AG10803 (cell line): ENCODE measurements around the gene ARHGAP42.

Experiments used
- DNase-seq: peaks from one replicate; pipeline ENCODE4 v3.0.0; 2010; ENCODE audit warnings: low read depth
- H3K4me3 ChIP-seq: 2 replicates; pipeline ENCODE4 v1.5.1; 2011; ENCODE audit warnings: mild to moderate bottlenecking, low read length, control low read depth
- TF ChIP-seq, protein P1 (sequence below): conservative IDR thresholded peaks from 2 replicates; pipeline ENCODE4 v1.5.1; 2011; ENCODE audit warnings: mild to moderate bottlenecking, low read length, control low read depth, inconsistent platforms

The ARHGAP42 gene

DNA sequence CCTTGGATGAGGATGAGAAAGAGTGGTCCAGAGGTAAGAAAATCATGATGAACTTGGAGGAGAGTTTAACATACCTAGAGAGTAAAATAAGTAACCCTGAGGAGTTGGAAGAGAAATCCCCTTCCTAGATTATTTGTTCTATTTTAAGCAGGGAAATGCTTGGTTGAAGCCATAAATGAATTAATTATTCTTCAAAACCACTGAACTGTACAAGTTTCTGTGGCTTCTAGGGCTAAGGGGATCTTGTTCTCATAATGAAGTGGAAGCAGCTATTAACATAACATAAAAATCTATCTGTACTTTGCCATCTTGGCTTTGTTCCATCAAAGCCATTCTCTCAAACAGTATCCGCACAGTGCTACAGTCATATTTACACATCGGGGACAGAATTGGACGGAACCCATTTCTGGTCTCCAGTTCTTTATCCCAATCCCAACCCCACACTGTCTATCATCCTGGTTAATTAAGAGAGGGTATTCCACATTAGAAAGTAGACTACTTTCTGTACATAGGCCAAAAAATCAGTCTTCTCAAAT is 14.5 kb upstream of the ARHGAP42 start:
- TF ChIP-seq, protein P1, sequence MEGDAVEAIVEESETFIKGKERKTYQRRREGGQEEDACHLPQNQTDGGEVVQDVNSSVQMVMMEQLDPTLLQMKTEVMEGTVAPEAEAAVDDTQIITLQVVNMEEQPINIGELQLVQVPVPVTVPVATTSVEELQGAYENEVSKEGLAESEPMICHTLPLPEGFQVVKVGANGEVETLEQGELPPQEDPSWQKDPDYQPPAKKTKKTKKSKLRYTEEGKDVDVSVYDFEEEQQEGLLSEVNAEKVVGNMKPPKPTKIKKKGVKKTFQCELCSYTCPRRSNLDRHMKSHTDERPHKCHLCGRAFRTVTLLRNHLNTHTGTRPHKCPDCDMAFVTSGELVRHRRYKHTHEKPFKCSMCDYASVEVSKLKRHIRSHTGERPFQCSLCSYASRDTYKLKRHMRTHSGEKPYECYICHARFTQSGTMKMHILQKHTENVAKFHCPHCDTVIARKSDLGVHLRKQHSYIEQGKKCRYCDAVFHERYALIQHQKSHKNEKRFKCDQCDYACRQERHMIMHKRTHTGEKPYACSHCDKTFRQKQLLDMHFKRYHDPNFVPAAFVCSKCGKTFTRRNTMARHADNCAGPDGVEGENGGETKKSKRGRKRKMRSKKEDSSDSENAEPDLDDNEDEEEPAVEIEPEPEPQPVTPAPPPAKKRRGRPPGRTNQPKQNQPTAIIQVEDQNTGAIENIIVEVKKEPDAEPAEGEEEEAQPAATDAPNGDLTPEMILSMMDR, result no peak
- DNase-seq, result no peak
- no peak overlapping the region for H3K4me3 ChIP-seq

DNA sequence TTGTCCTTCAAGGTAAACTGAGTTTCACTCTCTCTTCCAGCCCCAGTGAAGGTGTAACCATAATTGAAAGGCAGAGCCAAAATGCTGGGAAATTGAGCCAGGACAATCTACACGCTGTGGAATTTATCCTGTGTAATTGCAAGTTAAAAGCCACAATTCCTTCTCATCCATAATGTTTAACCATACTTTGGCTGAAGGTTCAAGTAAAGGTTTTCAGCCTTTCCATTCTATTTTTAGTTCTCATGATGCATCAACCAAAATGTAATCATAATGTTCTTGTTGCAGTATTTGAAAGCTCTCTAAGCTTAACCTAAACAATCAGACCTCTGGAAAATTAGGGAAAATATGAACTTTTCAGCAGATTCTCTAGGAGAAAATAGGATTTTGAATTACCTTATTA is 14.0 kb upstream of the ARHGAP42 start:
- no peak for DNase-seq
- no peak overlapping the region for H3K4me3 ChIP-seq
- TF ChIP-seq, protein P1, result no peak

DNA sequence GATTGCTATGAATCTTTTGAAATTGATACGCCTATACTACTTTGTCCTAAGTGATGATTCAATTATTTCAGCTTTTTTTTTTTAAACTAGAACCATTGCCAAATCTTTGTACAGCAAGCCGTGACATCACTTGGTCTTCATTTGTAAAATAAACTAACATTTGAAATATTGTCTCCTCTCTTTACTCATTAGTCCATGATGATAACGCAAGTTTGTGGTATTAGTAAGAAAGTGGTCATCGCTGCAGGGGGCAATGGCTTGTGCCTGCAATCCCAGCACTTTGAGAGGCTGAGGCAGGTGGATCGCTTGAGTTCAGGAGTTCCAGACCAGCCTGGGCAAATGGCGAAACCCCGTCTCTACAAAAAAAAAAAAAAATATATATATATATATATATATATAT is 12.9 kb upstream of the ARHGAP42 start:
- no peak for DNase-seq
- H3K4me3 ChIP-seq, result no peak overlapping the region
- TF ChIP-seq, protein P1, result no peak

DNA sequence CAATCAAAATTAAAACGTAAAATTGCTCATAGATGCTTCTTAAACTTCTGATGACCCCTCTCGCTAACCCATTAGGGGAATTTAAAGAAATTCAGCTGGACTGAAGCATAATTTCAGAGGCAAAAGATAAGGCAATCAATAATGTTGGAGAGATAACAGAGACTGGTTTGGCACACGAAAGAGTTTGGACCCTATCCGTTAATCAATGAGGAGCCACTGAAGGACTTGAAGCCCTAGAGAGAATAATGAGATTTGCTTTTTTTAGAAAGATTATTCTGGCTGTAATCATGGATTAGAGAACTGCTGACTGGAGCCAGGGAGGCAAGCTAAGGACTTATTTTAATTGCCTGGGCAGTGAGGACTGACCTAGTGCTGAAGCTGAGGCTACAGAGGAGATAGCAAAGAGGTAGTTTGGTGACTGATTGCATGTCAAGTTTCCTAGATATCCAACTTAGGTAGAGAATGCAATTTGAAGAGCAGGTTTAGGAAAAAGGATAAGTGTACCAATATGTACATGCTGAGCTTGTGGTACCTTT is 11.9 kb upstream of the ARHGAP42 start:
- TF ChIP-seq, protein P1, result no peak
- no peak overlapping the region for H3K4me3 ChIP-seq
- no peak for DNase-seq

DNA sequence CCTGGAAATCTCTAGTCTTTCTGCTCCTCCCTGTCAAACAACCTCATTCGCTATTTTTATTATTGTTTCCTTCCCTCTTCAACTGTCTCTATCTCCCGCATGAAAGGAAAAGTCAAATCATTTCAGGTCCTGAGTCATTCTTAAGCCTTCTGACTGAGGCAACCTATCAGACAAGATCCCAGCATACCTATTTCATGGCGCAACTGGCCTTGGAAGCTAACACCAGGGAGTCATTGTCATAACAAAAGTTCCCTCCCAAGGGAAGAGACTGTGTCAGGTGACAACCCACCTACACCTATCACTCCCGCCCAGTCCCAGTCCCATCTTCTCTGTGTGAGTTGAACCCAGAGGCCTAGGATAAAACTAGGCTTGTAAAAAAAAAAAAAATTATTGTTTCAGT is 10.2 kb upstream of the ARHGAP42 start:
- TF ChIP-seq, protein P1, result no peak
- DNase-seq, result no peak
- H3K4me3 ChIP-seq, result no peak overlapping the region

DNA sequence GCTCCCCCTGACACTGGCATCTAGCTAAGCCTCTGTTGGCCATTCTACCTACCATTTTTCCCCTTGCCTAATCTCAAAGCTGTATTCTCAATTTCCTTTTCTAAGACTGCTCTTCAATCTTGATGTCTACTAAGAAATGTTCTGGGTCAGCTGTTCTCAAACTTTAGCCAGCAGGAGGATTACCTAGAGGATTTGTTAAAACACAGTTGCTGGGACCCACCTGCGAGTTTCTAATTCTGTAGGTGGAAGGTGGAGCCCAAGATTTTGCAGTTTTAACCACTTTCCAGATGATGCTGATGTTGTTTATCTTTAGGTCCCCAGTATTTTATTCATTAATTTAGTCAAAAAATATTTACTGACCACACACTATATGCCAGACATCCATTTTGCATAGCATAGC is 9.3 kb upstream of the ARHGAP42 start:
- no peak overlapping the region for H3K4me3 ChIP-seq
- no peak for DNase-seq
- TF ChIP-seq, protein P1, result no peak

DNA sequence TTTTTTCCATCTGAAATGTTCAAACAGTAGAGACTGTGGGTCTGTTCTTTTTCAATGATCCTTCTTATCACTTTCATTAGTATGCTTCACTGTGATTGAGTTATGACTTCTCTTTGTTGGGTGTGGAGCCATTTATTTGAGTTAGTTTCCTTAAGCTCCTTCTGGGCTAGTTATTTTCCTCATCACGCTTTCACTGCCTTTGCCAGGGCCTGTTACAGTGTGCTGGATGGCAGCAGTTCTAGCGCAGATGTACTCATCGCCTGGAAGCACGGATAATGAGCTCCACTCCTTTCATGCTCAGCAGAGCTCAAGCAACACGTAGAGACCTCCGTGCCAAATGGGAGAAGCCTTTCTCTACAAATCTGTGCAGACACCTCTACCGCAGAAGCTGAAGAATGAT is 7.0 kb upstream of the ARHGAP42 start:
- TF ChIP-seq, protein P1, result no peak
- no peak overlapping the region for H3K4me3 ChIP-seq
- no peak for DNase-seq
